8988T (cell line): ENCODE results near the gene VAV2.

ENCODE experiments used
- DNase-seq: peaks from one replicate; pipeline ENCODE4 v3.0.0; 2011

Gene VAV2

GRCh38 chr9:133991964-133992779 is at the start of gene VAV2:
Gene VAV2, minus strand, starts transcription at chr9:133992324. Its CDS starts 46 bp downstream, at chr9:133992278.
- DNase-seq: no peak

- DNase-seq: no peak
These were observed 49.5 kb upstream of the VAV2 start for GRCh38 chr9:134041649-134041962.

GRCh38 chr9:134040781-134041648 is 48.9 kb upstream of the VAV2 start:
- DNase-seq: no peak

GRCh38 chr9:134040176-134040565 is 48.0 kb upstream of the VAV2 start:
- no peak for DNase-seq

- no peak for DNase-seq
These were observed 47.5 kb upstream of the VAV2 start for GRCh38 chr9:134039386-134040175.

- no peak for DNase-seq
These were observed 45.5 kb upstream of the VAV2 start for GRCh38 chr9:134037641-134038040.

GRCh38 chr9:134036130-134036529 is 44.0 kb upstream of the VAV2 start:
- no peak for DNase-seq

GRCh38 chr9:134035041-134036039 is 43.2 kb upstream of the VAV2 start:
- DNase-seq: no peak

- no peak for DNase-seq
These were observed 42.3 kb upstream of the VAV2 start for GRCh38 chr9:134034215-134035040.

GRCh38 chr9:134033516-134034214 is 41.5 kb upstream of the VAV2 start:
- no peak for DNase-seq

- DNase-seq: no peak
These were observed 40.5 kb upstream of the VAV2 start for GRCh38 chr9:134032456-134033222.

GRCh38 chr9:134031783-134032182 is 39.7 kb upstream of the VAV2 start:
- no peak for DNase-seq

- DNase-seq: no peak
These were observed 38.8 kb upstream of the VAV2 start for GRCh38 chr9:134030821-134031470.

GRCh38 chr9:134029248-134030226 is 37.4 kb upstream of the VAV2 start:
- no peak for DNase-seq

GRCh38 chr9:134028575-134029247 is 36.6 kb upstream of the VAV2 start:
- DNase-seq: no peak

- DNase-seq: no peak
These were observed 36.0 kb upstream of the VAV2 start for GRCh38 chr9:134028076-134028475.

GRCh38 chr9:134027561-134027960 is 35.4 kb upstream of the VAV2 start:
- no peak for DNase-seq
